OCI-LY7 (cell line): Measurements from ENCODE around the gene GPR156.

Experiments used
- CTCF ChIP-seq: fragments of 200-600 bp; sonication (generic); conservative IDR thresholded peaks from 2 replicates; pipeline ENCODE4 v1.5.1; 2014; ENCODE audit warnings: mild to moderate bottlenecking, antibody characterized with exemption, low read length, moderate library complexity, mixed read lengths
- EZH2phosphoT487 ChIP-seq: fragments of 200-600 bp; sonication (generic); IDR thresholded peaks from 2 replicates; pipeline ENCODE4 v1.6.1; 2018; ENCODE audit warnings: low read depth, borderline replicate concordance, mild to moderate bottlenecking, mixed run types, antibody characterized with exemption, low read length, moderate library complexity, mixed read lengths

GRCh38 chr3:120324190-120324589 lies 39.2 kb upstream of the GPR156 start:
- TF ChIP-seq CTCF, result no peak
- no peak for TF ChIP-seq EZH2phosphoT487
